Activated B cell treated with CpG ODN at 0.5 μM for 24 hours (primary cell): ENCODE measurements around the gene ALDH1L1. TPM values are rescaled to one million over a fixed set of nuclear protein-coding genes. Genes with fewer than 3 reads are reported as not detected.

ENCODE experiments used
- ATAC-seq: fragments of 200-7000 bp; cut with Tn5 transposase; one replicate; pipeline ENCODE4 v1.10.0; 2021; ENCODE audit warnings: low read depth, mild to moderate bottlenecking, moderate library complexity
- CTCF ChIA-PET: fragments of 350-600 bp; sonication (Branson Sonifier 250); formaldehyde crosslinking; loops from one replicate; lab custom pipeline; 2021; ENCODE audit warnings: antibody characterized with exemption; lab: Charles Lee
- POLR2A ChIA-PET: fragments of 350-600 bp; sonication (Branson Sonifier 250); formaldehyde crosslinking; loops from one replicate; lab custom pipeline; 2021; ENCODE audit warnings: antibody characterized with exemption; lab: Charles Lee
- DNase-seq: peaks from one replicate; pipeline ENCODE4 v3.0.0; 2022
- H3K27ac Mint-ChIP-seq: one replicate; pipeline ENCODE4 v1.8.0; 2020; ENCODE audit warnings: mixed read lengths
- H3K27me3 Mint-ChIP-seq: one replicate; pipeline ENCODE4 v1.8.0; 2021; ENCODE audit warnings: mixed read lengths
- H3K36me3 Mint-ChIP-seq: one replicate; pipeline ENCODE4 v1.8.0; 2021; ENCODE audit warnings: low read depth, mixed read lengths
- H3K4me1 Mint-ChIP-seq: one replicate; pipeline ENCODE4 v1.8.0; 2021; ENCODE audit warnings: mixed read lengths
- H3K4me3 Mint-ChIP-seq: one replicate; pipeline ENCODE4 v1.8.0; 2020; ENCODE audit warnings: mild to moderate bottlenecking, mixed read lengths
- H3K9me3 Mint-ChIP-seq: one replicate; pipeline ENCODE4 v1.8.0; 2020; ENCODE audit warnings: mixed read lengths
- intact Hi-C: fragments of 100-400 bp; cut with micrococcal nuclease; formaldehyde crosslinking; loops from one replicate; pipeline ENCODE4 v1.15.1; 2024
- total RNA-seq: library from RNA; stranded (reverse); gene quantifications from 2 replicates; pipeline ENCODE4 v1.2.3, GENCODE V29; 2022
- TF ChIP-seq, protein P1 (sequence below): fragments of 200-600 bp; IDR thresholded peaks from one replicate; pipeline ENCODE4 v1.8.0; 2022; ENCODE audit warnings: antibody characterized with exemption, mild to moderate bottlenecking

The ALDH1L1 gene
- total RNA-seq, 1 donor from 2014 or later, result not detected

DNA sequence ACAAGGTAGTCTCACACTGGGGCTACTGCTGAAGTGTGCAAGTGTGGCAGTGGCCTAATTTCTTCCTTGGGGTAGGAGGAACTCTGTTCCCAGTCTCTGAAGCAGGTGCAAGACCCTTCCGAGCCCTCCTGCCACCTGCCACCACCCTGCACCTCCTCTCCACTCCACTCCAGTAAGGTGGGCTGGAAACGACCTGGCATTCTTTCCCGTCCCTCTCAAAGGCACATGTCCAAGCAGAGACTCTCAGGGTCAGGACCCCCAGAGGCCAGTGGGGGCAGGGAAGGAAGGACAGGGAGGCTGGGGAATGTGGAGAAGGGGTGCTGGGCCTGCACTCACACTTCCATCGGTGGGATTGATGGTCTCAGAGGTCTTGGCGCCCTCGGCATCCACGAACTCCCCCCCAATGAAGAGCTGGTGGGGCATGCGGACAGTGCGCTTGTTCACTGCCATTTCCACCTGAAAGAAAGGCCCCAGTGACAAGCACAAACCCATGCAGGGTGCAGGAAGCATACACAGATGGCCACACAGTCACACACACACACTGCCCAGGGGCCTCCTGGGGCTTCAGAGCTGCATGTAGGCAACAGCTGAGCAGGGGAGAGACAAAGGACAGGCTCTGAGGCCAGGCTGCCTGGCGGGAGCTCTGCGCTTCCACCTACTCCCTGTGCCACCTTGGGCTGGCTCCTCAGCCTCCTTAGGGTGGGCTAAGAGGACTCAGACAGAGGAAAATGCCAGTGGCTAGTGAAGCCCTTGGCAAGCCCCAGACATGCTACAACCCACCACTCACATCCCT lies 43.8 kb downstream of the ALDH1L1 start:
- Mint-ChIP-seq H3K27ac (no peak overlapping the region), H3K9me3 (no peaks in the 10 kb centered on the region), H3K36me3 (no peaks in the 10 kb centered on the region), H3K27me3 (peaks cover 26% of the 10 kb centered on the region), H3K4me3 (no peak overlapping the region), H3K4me1 (no peaks in the 10 kb centered on the region)
- DNase-seq (peak; percentile 11), ATAC-seq (no peak)
- ChIA-PET POLR2A (no interaction called here), CTCF (no interaction called here)
- intact Hi-C loops, result no loop called here
- TF ChIP-seq, protein P1, sequence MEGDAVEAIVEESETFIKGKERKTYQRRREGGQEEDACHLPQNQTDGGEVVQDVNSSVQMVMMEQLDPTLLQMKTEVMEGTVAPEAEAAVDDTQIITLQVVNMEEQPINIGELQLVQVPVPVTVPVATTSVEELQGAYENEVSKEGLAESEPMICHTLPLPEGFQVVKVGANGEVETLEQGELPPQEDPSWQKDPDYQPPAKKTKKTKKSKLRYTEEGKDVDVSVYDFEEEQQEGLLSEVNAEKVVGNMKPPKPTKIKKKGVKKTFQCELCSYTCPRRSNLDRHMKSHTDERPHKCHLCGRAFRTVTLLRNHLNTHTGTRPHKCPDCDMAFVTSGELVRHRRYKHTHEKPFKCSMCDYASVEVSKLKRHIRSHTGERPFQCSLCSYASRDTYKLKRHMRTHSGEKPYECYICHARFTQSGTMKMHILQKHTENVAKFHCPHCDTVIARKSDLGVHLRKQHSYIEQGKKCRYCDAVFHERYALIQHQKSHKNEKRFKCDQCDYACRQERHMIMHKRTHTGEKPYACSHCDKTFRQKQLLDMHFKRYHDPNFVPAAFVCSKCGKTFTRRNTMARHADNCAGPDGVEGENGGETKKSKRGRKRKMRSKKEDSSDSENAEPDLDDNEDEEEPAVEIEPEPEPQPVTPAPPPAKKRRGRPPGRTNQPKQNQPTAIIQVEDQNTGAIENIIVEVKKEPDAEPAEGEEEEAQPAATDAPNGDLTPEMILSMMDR, result no peak

DNA sequence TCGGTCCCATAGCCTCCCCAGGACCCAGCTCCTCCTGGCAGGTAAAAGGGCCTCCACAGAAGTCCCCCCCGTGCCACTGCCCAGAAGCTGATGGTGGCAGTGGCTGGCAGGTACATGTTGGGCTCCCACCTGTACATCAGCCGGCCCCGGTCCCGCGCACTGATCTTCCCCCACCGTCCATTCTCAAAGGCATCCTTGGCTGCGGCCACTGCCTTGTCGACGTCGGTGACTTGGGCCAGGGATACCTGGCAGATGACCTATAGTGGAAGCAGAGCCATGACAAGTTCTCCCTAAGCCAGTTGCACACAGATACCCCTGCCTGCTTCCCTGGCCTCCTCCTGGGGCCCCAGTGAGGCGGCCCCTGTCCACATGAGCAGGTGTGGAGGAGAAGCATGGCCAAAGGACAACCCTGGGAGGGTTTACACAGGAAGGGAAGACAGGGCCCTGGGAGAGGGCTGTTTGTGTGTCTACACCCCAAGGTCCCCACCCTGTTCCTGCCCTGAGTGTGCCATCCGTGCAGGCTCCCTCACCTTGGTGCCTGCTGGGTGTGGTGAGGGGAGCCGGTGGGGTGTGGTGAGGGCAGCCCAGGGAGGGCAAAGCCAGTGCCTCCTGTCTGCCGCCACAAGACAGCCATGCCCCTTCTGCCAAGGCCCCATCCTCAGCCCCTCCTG lies 44.8 kb downstream of the ALDH1L1 start:
- ChIA-PET POLR2A (no interaction called here), CTCF (interaction anchor here (2.3 kb wide), 1 partner anchor 257 kb away, joined by 16 read pairs; no protein-coding TSS in a partner anchor)
- intact Hi-C loops, result no loop called here

DNA sequence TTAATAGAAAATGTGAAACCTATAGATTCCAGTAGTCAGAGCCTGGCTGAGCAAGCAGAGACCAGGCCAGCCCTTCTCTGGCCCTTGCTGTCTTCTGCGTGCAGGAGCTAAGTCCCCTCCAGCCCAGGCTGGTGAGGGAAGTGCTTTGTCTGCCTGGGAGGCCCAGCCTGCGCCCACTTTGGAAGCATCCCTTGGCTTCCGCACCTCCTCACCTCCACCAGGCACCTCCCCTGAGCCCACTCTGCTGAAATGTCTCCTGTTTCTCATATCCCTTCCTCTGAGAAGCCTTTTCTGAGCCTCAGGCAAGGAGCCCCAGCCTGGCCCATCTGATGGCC lies 45.3 kb downstream of the ALDH1L1 start:
- DNase-seq (no peak), ATAC-seq (no peak)
- TF ChIP-seq, protein P1, result no peak
- H3K4me3 Mint-ChIP-seq, result no peak overlapping the region
- intact Hi-C loops, result no loop called here
- H3K27me3 Mint-ChIP-seq, result peaks cover 23% of the 10 kb centered on the region
- no peak overlapping the region for H3K27ac Mint-ChIP-seq
- ChIA-PET CTCF (interaction anchor here (2.3 kb wide), 1 partner anchor 258 kb away, joined by 16 read pairs; no protein-coding TSS in a partner anchor), POLR2A (no interaction called here)
- H3K4me1 Mint-ChIP-seq, result no peaks in the 10 kb centered on the region
- H3K9me3 Mint-ChIP-seq, result no peaks in the 10 kb centered on the region
- no peaks in the 10 kb centered on the region for H3K36me3 Mint-ChIP-seq

More for the DNA sequence above, 44.8 kb downstream of the ALDH1L1 start:
- Mint-ChIP-seq H3K36me3 (no peaks in the 10 kb centered on the region), H3K4me3 (no peak overlapping the region), H3K9me3 (no peaks in the 10 kb centered on the region), H3K27me3 (peaks cover 23% of the 10 kb centered on the region), H3K4me1 (no peaks in the 10 kb centered on the region), H3K27ac (no peak overlapping the region)
- TF ChIP-seq, protein P1, result no peak
- DNase-seq (peak; percentile 8), ATAC-seq (no peak)

DNA sequence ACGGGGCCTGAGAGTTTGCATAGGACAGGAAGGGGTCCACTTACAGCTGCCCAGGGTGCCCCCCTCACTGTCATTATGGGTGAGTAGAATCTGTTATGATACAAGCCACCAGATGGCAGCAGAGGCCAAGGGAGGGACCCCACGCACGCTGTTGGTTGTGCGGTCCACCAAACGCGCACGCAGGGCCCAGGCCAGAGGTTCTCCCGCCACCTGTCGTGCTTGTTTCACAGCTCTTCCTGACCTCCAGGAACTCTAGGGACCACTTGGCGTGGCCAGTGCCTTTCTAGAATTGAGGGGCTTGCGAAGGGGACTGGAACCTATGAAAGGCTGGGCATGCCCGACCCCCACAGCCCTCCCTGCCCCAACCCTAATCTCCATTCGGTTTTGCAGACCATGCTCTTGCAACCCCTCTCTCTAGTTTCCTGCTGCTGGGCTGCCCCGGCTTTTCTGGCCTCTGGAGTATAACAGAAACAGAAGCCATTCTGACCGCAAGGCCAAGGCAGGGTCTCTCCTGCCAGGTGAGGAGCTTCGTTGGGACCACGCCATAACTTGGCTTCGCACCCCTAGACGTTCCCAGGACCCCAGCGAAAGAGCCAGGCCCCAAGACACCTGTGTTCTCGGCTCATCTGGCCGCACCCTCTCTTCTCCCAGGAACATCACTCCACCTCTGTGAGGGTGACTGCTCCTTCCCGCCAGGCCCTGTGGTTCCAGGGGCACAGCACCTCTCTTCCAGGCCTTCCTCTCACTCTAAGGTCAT lies 46.0 kb downstream of the ALDH1L1 start:
- Mint-ChIP-seq H3K27me3 (peaks cover 18% of the 10 kb centered on the region), H3K27ac (no peak overlapping the region), H3K4me3 (no peak overlapping the region), H3K9me3 (no peaks in the 10 kb centered on the region), H3K36me3 (no peaks in the 10 kb centered on the region), H3K4me1 (no peaks in the 10 kb centered on the region)
- TF ChIP-seq, protein P1, result peak; percentile 64
- ChIA-PET CTCF (interaction anchor here (1.0 to 2.3 kb wide), 3 partner anchors 13 to 258 kb away, joined by 3 to 16 read pairs (median 4); no protein-coding TSS in a partner anchor), POLR2A (no interaction called here)
- peak; percentile 58 for ATAC-seq
- peak; percentile 26 for DNase-seq
- intact Hi-C loops, result loop anchor here (5.0 kb wide), 1 partner anchor 1323 kb away; no protein-coding TSS in a partner anchor
